K562 (cell line): ENCODE results near the gene VSNL1. TPM values are rescaled to one million over a fixed set of nuclear protein-coding genes. Genes with fewer than 3 reads are reported as not detected.

Experiments
- BCOR ChIP-seq: fragments of 450-650 bp; IDR thresholded peaks from 2 replicates; pipeline ENCODE4 v1.6.1; 2016
- CHD1 ChIP-seq: fragments of 200-600 bp; sonication (generic); IDR thresholded peaks from one replicate; pipeline ENCODE4 v1.6.1; 2012; ENCODE audit warnings: mild to moderate bottlenecking, moderate library complexity, low read length, inconsistent platforms
- DEAF1 ChIP-seq: fragments of 450-650 bp; formaldehyde crosslinking; IDR thresholded peaks from 2 replicates; pipeline ENCODE4 v1.4.0; 2020; ENCODE audit warnings: mild to moderate bottlenecking, moderate library complexity
- DMBX1 ChIP-seq: fragments of 250-450 bp; sonication (Bioruptor Pico); IDR thresholded peaks from 2 replicates; pipeline ENCODE4 v1.8.0; 2022; ENCODE audit warnings: inconsistent platforms, mild to moderate bottlenecking, moderate library complexity, borderline replicate concordance
- EGR1 ChIP-seq: fragments of 450-650 bp; conservative IDR thresholded peaks from 2 replicates; pipeline ENCODE4 v1.6.1; 2017; ENCODE audit warnings: mild to moderate bottlenecking
- HIVEP1 ChIP-seq: fragments of 250-450 bp; sonication (Bioruptor Pico); IDR thresholded peaks from 2 replicates; pipeline ENCODE4 v1.4.0; 2020; ENCODE audit warnings: mild to moderate bottlenecking
- KDM1A ChIP-seq, 2 experiments: fragments of 450-650 bp; IDR thresholded peaks; 2 replicates each; pipeline ENCODE4 v1.6.1; 2016; ENCODE audit warnings: mild to moderate bottlenecking in 2 of 2
- MLX ChIP-seq, 2 experiments: fragments of 450-650 bp in 1 of 2; sonication (generic) in 1 of 2; formaldehyde crosslinking; conservative IDR thresholded peaks; 2 replicates each; pipeline versions ENCODE4 v1.4.0 to v1.8.1; 2020 to 2022; ENCODE audit warnings: mild to moderate bottlenecking in 1 of 2, missing genetic modification reagents in 1 of 2
- NR2C2 ChIP-seq, 2 experiments: fragments of 200-800 bp in 1 of 2; sonication (Bioruptor generic) in 1 of 2; sonication (generic) in 1 of 2; formaldehyde crosslinking in 1 of 2; IDR thresholded peaks; 2 replicates each; pipeline versions ENCODE4 v1.6.1 to v1.8.0; 2016 to 2022; ENCODE audit warnings: mild to moderate bottlenecking in 1 of 2, missing compliant biosample characterization in 1 of 2, missing genetic modification characterization in 1 of 2, missing genetic modification reagents in 1 of 2
- PHF20 ChIP-seq: fragments of 450-650 bp; IDR thresholded peaks from 2 replicates; pipeline ENCODE4 v1.6.1; 2018; ENCODE audit not compliant: partially characterized antibody
- PTTG1 ChIP-seq: fragments of 450-650 bp; IDR thresholded peaks from 2 replicates; pipeline ENCODE4 v1.6.1; 2016; ENCODE audit warnings: low read depth, mild to moderate bottlenecking, missing genetic modification characterization, missing compliant biosample characterization
- WHSC1 ChIP-seq: IDR thresholded peaks from one replicate; pipeline ENCODE4 v1.6.1; 2012; ENCODE audit warnings: low read length, control low read depth, inconsistent platforms
- polyA plus RNA-seq, 8 experiments: library from polyadenylated mRNA; depleted of rRNA in 4 of 8; stranded (reverse) in 5 of 8; unstranded in 3 of 8; fragments of >200 nt; fragmentation: Nextera tagmentation in 2 of 8; fragmentation: Illumina TruSeq in 1 of 8; extraction: Ambion mirVana in 2 of 8; extraction: Trizol in 1 of 8; gene quantifications; 2 replicates each; pipeline versions ENCODE4 v1.2.1 to v1.2.3, GENCODE V29; 2011 to 2014; ENCODE audit warnings: inconsistent platforms in 1 of 8, missing spikeins in 1 of 8
- total RNA-seq, 7 experiments: library from RNA; depleted of rRNA in 6 of 7; stranded (reverse); fragments of >200 nt in 6 of 7; fragmentation: Illumina TruSeq in 2 of 7; extraction: Trizol in 2 of 7; gene quantifications; 2 replicates each; pipeline versions ENCODE4 v1.2.1 to v1.2.3, GENCODE V29; 2011 to 2021; ENCODE audit warnings: low replicate concordance in 1 of 7
- TF ChIP-seq, protein P1 (sequence below): sonication (generic); formaldehyde crosslinking; IDR thresholded peaks from 2 replicates; pipeline ENCODE4 v1.8.0; 2022; ENCODE audit warnings: mild to moderate bottlenecking, missing genetic modification reagents, borderline replicate concordance

Gene VSNL1
- total and polyA plus RNA-seq, 9 of the 15 experiments (the other 6 are each of a cell fraction or from before 2014, with no cell fraction given) = 0.20 TPM; not detected in 8

GRCh38 chr2:17611036-17611435, 70.5 kb downstream of the VSNL1 start (continued):
- TF ChIP-seq PHF20 (no peak), MLX (CRISPR knock-in tag; conservative IDR thresholded peaks at IDR 0.05) (no peak), DMBX1 (no peak), EGR1 (no peak), KDM1A (IDR thresholded peaks at IDR 0.05) (0 out of 4 replicates have a peak, but pooled peaks of 1 of the 2 experiments have one; percentile 16), CHD1 (no peak), NR2C2 (CRISPR knock-in tag; IDR thresholded peaks at IDR 0.05) (no peak), NR2C2 (tag; IDR thresholded peaks at IDR 0.05) (no peak), PTTG1 (tag) (no peak), WHSC1 (no peak), BCOR (0 out of 2 replicates have a peak, but pooled peaks have one; percentile 19), DEAF1 (CRISPR knock-in tag) (no peak), HIVEP1 (CRISPR knock-in tag) (no peak)
- TF ChIP-seq, protein P1, sequence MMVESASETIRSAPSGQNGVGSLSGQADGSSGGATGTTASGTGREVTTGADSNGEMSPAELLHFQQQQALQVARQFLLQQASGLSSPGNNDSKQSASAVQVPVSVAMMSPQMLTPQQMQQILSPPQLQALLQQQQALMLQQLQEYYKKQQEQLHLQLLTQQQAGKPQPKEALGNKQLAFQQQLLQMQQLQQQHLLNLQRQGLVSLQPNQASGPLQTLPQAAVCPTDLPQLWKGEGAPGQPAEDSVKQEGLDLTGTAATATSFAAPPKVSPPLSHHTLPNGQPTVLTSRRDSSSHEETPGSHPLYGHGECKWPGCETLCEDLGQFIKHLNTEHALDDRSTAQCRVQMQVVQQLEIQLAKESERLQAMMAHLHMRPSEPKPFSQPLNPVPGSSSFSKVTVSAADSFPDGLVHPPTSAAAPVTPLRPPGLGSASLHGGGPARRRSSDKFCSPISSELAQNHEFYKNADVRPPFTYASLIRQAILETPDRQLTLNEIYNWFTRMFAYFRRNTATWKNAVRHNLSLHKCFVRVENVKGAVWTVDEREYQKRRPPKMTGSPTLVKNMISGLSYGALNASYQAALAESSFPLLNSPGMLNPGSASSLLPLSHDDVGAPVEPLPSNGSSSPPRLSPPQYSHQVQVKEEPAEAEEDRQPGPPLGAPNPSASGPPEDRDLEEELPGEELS = no peak
